ENCODE measurements around the gene CD163L1. TPM values are rescaled to one million over a fixed set of nuclear protein-coding genes. Genes with fewer than 3 reads are reported as not detected.

The CD163L1 gene
- total RNA-seq, 1 experiment from 2014 or later = 0.11 TPM

DNA sequence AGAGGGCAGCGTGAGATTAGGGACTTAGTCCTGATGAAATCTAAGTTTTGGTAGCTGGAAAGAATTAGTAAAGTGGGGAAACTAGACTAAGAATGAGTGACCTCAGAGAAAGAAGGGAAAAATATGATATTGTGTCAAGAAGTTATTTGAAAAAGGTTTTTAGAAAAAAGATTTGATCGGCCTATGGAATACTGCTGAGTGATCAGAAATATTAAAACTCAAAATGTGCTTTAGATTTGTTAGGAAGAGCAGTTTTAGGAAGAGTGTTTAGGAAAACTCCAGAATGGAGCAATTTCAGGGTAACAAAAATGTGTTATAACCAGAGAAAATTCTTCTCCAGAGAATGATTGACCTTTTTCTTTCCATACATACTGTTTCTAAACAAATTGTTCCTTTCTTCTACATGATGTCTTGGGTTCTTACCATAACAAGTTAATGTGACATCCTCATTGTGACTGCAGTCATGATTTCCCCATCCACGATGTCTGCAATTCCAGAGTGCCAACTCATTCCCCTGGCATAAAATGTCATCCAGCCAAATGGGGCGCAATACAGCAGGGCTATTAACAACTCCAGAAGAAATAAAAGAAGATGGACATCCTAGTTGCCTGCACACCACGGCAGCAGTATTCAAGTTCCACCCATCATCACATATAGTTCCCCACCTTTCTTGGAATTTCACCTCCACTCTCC, 11.8 kb downstream of the CD163L1 start:
- H3K36me3 Mint-ChIP-seq (ENCODE audit: insufficient read depth, unreplicated experiment) = no peaks in the 10 kb centered on the region
- H3K27me3 Mint-ChIP-seq (ENCODE audit: insufficient read depth, unreplicated experiment) = peaks cover 15% of the 10 kb centered on the region
- intact Hi-C loops (cut with micrococcal nuclease; ENCODE audit: unreplicated experiment) = no loop called here
- Histone ChIP-seq H3K27me3 (replicated peaks; ENCODE audit: control insufficient read depth, insufficient read depth, low read length) (no peaks in the 10 kb centered on the region), H3K9me3 (no peaks in the 10 kb centered on the region), H3K36me3 (ENCODE audit: control insufficient read depth, insufficient read depth, low read length) (no peaks in the 10 kb centered on the region), H3K4me3 (ENCODE audit: low read depth, low read length) (no peak overlapping the region), H3K4me1 (no peaks in the 10 kb centered on the region)
- H3K4me1 Mint-ChIP-seq (ENCODE audit: low read depth, unreplicated experiment) = peaks cover 7% of the 10 kb centered on the region
- ChIA-PET CTCF (no interaction called here), POLR2A (no interaction called here)
- TF ChIP-seq, protein P1, sequence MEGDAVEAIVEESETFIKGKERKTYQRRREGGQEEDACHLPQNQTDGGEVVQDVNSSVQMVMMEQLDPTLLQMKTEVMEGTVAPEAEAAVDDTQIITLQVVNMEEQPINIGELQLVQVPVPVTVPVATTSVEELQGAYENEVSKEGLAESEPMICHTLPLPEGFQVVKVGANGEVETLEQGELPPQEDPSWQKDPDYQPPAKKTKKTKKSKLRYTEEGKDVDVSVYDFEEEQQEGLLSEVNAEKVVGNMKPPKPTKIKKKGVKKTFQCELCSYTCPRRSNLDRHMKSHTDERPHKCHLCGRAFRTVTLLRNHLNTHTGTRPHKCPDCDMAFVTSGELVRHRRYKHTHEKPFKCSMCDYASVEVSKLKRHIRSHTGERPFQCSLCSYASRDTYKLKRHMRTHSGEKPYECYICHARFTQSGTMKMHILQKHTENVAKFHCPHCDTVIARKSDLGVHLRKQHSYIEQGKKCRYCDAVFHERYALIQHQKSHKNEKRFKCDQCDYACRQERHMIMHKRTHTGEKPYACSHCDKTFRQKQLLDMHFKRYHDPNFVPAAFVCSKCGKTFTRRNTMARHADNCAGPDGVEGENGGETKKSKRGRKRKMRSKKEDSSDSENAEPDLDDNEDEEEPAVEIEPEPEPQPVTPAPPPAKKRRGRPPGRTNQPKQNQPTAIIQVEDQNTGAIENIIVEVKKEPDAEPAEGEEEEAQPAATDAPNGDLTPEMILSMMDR (IDR thresholded peaks at IDR 0.05; ENCODE audit: insufficient read depth in 1 of 2, low read depth in 1 of 2, low read length in 1 of 2, severe bottlenecking in 1 of 2, unreplicated experiment in 1 of 2) = no peak
- DNase-seq = no peak
- no peaks in the 10 kb centered on the region for H3K9me3 Mint-ChIP-seq (ENCODE audit: unreplicated experiment)
- no peak overlapping the region for H3K27ac Mint-ChIP-seq (ENCODE audit: unreplicated experiment)
- no TSS peak for BruUV-seq (replicated peaks)
- H3K4me3 Mint-ChIP-seq (ENCODE audit: unreplicated experiment) = no peak overlapping the region

DNA sequence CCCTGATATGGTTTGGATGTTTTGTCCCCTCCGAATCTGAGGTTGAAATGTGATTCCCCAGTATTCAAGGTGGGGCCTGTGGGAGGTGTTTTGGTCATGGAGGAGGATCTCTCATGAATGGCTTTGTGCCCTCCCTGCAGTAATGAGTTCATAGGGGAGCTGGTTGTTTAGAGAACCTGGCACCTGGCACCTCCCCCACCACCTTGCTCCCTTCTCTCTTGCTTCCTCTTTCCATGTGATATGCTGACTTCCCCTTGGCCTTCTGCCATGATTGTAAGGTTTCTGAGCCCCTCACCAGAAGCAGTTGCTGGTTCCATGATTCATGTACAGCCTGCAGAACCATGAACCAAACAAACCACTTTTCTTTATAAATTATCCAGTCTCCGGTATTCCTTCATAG, 32.6 kb downstream of the CD163L1 start:
- H3K4me1 ChIP-seq = no peaks in the 10 kb centered on the region
- intact Hi-C loops (cut with micrococcal nuclease; ENCODE audit: unreplicated experiment) = no loop called here
- DNase-seq = no peak
- ChIA-PET CTCF (no interaction called here), POLR2A (no interaction called here)
- Mint-ChIP-seq H3K36me3 (ENCODE audit: insufficient read depth, unreplicated experiment) (no peaks in the 10 kb centered on the region), H3K4me3 (ENCODE audit: unreplicated experiment) (no peak overlapping the region), H3K27me3 (ENCODE audit: insufficient read depth, unreplicated experiment) (peaks cover 27% of the 10 kb centered on the region), H3K4me1 (ENCODE audit: low read depth, unreplicated experiment) (no peaks in the 10 kb centered on the region), H3K27ac (ENCODE audit: unreplicated experiment) (no peak overlapping the region), H3K9me3 (ENCODE audit: unreplicated experiment) (no peaks in the 10 kb centered on the region)
- no TSS peak for BruUV-seq (replicated peaks)
- H3K4me3 ChIP-seq (ENCODE audit: low read depth, low read length) = no peak overlapping the region
- no peaks in the 10 kb centered on the region for H3K36me3 ChIP-seq (ENCODE audit: control insufficient read depth, insufficient read depth, low read length)
- no peaks in the 10 kb centered on the region for H3K27me3 ChIP-seq (replicated peaks; ENCODE audit: control insufficient read depth, insufficient read depth, low read length)
- no peaks in the 10 kb centered on the region; the same call in 1 of the 2 replicates for H3K9me3 ChIP-seq
- TF ChIP-seq, protein P1 (IDR thresholded peaks at IDR 0.05; ENCODE audit: insufficient read depth in 1 of 2, low read depth in 1 of 2, low read length in 1 of 2, severe bottlenecking in 1 of 2, unreplicated experiment in 1 of 2) = no peak

DNA sequence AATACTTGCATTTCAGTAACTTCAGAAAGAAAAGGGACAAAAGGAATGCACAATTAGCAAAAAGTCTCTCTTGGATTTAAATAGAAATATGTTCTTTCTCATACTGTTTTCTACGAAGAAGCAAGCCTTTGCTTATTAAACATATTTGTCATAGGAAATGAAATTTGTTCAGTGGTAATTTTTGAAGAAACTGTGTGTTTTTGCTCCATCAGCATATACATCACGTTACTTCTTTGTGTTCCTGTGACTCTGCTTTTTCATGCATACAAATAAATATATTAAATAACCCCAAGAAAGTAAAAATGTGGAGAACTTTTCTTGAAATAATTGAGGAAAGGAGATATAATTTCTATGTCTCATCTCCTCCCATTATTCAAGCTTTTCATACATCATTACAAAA, 39.7 kb downstream of the CD163L1 start:
- no peaks in the 10 kb centered on the region for H3K27me3 ChIP-seq (replicated peaks; ENCODE audit: control insufficient read depth, insufficient read depth, low read length)
- intact Hi-C loops (cut with micrococcal nuclease; ENCODE audit: unreplicated experiment) = no loop called here

More for the DNA sequence above, 39.7 kb downstream of the CD163L1 start:
- Histone ChIP-seq H3K36me3 (ENCODE audit: control insufficient read depth, insufficient read depth, low read length) (no peaks in the 10 kb centered on the region), H3K9me3 (no peaks in the 10 kb centered on the region), H3K4me1 (no peaks in the 10 kb centered on the region), H3K4me3 (ENCODE audit: low read depth, low read length) (no peak overlapping the region)
- ChIA-PET CTCF (no interaction called here), POLR2A (no interaction called here)
- no peaks in the 10 kb centered on the region for H3K4me1 Mint-ChIP-seq (ENCODE audit: low read depth, unreplicated experiment)
- no peaks in the 10 kb centered on the region for H3K9me3 Mint-ChIP-seq (ENCODE audit: unreplicated experiment)
- BruUV-seq (replicated peaks) = no TSS peak
- H3K27ac Mint-ChIP-seq (ENCODE audit: unreplicated experiment) = no peak overlapping the region
- H3K27me3 Mint-ChIP-seq (ENCODE audit: insufficient read depth, unreplicated experiment) = peaks cover 21% of the 10 kb centered on the region
- H3K4me3 Mint-ChIP-seq (ENCODE audit: unreplicated experiment) = no peak overlapping the region
- TF ChIP-seq, protein P1 (IDR thresholded peaks at IDR 0.05; ENCODE audit: insufficient read depth in 1 of 2, low read depth in 1 of 2, low read length in 1 of 2, severe bottlenecking in 1 of 2, unreplicated experiment in 1 of 2) = no peak
- DNase-seq = no peak
- no peaks in the 10 kb centered on the region for H3K36me3 Mint-ChIP-seq (ENCODE audit: insufficient read depth, unreplicated experiment)

All from Caco-2 (cell line).